GM18858 (cell line): Measurements from ENCODE around the gene ACOX1.

Experiments
- ATAC-seq: cut with Tn5 transposase; IDR thresholded peaks from one replicate; pipeline ENCODE4 v1.9.1; 2021; ENCODE audit not compliant: unreplicated experiment

The ACOX1 gene

DNA sequence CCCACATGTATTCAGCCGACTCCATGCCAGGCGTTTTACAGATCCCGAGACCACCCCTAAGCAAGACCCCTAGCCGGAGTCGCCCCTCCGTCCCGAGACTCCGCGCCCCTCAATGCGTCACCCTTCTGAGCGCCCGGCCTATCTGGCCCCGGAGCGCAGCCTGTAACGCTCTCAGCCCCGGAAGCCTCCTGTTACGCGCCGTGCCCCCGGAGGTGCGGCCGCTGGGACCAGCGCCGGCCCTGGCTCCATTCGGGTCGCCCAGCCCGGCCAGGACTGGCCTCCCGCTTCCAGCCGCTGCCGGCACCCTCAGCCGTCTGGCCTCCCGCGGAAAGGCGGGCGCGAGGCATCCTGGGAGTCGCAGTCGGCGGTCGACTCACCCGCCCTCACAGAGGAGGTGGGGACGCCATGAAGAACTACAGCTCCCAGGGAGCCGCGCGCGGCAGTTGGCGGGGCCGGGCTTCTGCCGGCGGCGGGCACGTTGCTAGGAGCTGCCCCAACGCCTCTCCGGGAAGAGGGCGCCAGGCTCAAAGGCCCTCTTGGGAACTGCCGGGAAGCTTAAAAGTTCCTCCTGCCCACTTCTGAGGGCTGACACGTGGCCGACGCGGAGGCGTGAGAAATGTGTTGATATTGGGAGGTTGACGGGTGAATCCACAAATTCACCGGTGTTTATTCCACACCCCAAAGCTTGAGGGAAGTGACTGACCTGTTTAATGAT lies 38.1 kb downstream of the ACOX1 start, which contains the start of gene FBF1:
FBF1 (minus strand) TSS at position 316 of the 715 bp plus-strand sequence. CDS start 2,893 bp downstream, outside the sequence.
- peak; percentile 89 for ATAC-seq

DNA sequence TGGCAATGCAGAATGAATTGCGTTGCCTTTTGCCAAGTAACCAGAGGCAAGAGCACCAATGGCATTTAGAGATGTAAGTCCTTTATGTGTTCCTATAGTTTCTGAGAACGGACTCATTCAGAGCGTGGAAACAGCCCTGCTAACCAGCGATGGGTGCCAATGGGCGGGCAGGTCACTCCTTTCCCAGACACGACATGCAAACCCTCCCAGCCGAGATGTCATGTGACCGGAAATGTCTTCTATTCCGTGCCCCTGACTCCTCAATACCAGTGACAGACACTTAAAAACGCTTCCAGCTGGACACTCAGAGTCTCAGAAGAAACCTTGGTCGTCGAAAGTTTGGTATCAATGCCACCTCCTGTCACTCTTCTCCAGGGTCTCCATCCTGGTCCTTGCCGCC lies 41.3 kb downstream of the ACOX1 start:
- no peak for ATAC-seq

DNA sequence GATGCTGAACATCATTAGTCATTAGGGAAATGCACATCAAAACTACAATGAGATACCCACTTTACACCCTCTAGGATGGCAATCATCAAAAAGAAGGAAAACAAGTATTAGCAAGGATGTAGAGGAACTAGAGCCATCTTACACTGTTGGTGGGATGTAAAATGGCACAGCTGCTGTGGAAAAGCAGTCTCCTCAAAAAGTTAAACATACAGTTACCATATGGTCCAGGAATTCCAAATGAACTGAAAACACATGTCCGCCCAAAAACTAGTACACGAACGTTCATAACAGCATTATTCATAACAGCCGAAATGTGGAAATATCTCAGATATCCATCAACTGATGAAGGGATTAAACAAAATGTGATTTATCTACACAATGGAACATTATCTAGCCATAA lies 45.2 kb downstream of the ACOX1 start:
- no peak for ATAC-seq

DNA sequence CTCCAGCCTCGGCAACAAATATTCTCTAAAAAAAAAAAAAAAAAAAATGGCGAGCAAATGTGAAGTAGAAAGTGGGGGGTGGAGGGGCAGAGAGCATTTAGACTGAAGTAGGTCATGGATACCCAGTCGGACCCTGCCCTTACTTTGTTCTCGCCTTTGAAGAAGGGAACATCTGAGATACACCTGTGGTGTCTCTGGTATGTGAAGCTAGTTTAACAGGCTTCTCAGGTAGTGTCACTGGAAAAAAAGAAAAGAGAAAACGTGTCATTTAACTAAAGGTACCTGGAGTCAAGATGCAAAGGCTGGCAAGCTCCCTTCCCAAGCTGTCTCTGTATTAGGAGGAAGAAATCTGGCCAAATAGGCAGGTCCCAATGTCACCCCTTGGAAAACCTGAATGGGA lies 46.1 kb downstream of the ACOX1 start:
- ATAC-seq = no peak

DNA sequence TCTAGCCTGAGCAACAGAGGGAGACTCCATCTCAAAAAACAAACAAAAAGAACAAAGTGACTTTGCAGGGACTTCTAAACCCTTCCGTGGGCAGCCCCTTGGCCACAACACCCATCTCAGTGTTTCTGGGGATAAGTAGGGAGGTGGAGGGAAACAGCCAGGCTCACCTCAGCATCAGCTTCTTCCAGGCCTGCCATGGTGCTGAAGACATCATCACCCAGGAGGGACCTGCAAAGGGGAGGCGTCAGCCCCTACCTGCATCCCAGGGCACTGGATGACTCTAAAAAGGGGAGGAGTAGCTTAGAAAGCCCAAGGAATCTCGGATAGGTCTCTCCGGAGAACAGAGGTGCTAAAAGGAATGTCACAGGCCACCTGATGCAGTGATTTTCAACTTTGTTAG lies 47.9 kb downstream of the ACOX1 start:
- no peak for ATAC-seq

DNA sequence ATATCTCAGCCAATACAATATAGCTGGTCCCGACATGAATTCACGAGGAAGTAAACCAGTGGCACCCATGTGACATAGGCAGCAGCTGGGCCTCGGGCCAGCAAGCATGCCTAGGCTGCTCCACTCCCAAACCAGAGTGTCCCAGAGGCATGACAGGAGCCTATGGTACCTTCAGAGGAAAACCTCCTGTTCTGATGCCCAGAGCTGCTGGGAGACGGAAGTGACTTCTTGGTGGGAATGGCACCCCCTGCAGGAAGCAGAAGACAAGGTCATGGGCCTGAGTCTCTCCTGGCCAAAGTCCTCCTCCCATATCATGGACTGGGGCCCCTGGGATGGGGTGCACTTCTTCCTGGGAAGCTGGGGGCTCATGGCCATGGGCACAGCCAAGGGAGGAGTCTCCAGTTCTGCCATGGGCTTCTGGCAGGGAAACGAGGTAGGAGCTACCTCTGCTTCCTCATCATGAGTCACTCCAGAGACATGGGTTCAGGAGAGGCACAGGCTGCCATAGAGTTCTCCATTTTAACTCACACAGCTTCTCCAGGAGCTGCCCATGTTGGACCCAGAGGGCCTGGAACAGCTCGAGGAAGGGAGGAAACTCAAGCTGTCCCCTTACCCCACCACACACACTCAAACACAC lies 51.6 kb downstream of the ACOX1 start:
- no peak for ATAC-seq

DNA sequence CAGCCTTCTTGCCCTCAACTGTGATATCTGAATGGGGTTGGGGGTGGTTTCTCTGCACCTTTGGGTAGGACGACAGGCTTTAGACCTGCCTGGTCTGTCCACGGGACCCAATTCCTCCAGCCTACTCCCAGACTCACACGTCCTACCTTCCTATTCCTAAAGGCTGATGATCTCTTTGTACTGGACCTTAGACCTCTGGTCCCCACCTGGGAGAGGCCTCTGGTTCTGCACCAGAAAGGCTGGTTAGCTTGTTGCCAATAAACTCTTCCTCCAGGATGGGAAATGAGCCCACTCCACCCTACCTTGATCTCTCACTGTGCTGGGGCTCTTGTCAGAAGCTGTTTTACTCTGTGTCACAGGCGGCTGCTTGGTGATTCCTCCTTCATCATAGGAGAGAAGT lies 52.5 kb downstream of the ACOX1 start:
- no peak for ATAC-seq

DNA sequence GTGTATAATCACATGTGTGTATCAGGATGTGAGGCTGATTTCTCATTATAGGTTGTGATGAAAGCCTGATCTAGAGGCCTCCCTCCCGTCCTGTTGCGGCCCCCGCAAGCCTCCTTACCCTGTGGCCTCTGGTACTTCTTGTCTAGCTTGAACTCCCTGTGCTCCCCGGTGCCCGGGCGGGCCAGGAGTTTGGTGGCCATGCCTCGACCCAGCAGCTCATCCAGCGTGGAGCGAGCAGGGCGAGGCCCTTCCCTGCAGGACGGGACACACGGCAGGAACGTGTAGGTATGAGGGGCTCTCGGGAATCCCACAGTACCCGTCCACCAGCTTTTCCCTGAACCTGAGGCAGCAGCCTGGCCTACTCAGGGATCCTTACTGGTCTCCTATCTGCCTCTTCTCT lies 53.1 kb downstream of the ACOX1 start:
- no peak for ATAC-seq

DNA sequence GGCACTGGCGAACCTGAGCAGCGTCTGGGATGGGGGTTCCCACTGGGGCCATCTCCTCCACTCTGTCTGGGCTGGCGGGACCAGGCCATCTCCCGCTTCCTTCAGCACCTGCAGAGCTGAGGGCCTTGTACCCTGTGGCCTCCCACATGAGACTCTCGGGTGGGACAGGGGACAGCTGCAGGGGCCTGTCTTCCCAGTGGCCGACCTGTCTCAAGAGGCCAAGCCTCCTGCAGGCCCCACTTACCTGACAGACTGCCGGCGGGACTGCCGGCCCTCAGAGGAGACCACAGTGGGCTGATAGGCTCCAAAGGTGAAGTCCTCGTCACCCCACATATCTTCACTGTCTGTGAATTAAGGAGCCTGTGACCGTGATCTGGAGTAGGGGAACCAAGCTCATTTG lies 53.9 kb downstream of the ACOX1 start:
- no peak for ATAC-seq

DNA sequence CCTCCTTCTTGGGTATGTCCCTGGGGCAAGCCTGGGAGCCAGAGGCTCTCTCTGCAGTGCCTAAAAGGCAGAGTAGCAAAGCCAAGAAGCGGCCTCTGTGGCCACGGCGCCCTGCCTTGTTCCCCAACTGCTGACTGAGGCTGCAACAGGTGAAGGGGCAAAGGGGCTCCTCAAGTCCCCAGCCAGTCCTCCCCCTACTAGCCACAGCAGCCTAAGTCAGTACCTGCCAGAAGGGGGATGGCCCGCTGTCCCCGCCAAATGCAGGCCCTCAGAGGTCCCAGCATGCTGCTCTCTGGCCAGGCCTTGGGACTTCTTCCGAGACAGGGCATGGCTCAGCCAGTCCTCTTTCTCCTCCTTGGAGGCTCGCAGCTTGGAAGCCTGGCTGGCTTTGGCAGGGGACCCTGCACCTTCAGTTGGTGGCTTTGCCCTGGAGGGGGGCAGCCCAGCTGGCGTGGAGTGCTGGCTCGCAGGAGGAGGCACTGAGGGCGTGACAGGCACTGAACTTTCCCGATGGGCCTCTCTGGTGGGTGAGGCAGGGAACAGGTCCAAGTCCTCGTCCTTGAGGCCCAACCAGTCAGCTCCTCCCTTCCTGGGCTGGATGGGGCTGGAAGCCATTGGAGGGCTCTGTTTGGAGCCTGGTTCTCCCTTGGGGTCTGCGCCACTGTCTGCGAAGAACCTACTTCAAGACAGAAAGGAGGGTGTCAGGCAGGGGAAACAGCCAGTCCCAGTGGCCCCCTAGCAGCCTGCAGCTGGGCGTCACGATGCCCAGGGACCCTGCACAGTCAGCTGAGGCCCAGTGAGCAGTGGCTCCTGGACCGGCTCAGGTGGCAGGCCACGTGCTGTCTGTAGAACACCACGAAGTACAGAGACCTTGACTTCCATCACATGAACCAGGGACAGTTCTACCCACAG lies 55.7 kb downstream of the ACOX1 start:
- ATAC-seq = no peak

DNA sequence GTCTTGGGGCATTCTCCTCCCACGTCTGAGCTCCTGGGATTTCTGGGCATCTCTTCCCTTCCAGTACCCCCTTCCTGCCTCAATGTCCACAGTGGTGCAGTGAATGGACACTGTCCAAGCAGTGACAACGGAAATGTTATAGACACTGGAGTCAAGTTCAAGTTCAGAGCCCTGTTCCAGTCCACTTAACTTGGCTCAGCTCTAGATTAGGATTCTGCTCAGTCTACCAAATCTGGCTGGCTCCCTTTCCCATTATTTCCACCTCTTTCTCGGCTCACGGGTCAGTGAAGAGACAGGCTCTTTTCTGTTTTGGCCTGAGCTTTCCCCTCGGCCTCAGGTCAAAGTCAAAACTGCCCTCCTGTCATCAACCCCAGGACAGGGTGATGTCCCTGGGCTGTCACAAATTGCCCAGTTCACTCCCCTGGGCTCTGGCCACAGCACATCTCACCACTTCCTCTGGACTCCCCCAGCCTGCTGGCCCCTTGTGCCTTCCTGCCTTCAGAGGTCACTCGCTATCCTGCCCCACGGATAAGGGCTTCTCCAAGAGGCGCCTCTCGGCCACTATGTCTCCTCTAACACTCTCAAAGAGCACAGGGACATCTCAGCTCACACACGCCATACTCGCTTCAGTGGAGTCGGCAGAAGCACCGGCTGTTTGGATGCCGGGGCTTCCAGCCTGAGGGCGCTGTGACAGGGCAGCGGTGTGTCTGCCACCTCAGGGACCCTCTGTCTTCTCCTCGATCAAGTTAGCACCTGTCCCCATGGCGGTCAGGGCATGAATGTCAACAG lies 56.6 kb downstream of the ACOX1 start:
- ATAC-seq = no peak

DNA sequence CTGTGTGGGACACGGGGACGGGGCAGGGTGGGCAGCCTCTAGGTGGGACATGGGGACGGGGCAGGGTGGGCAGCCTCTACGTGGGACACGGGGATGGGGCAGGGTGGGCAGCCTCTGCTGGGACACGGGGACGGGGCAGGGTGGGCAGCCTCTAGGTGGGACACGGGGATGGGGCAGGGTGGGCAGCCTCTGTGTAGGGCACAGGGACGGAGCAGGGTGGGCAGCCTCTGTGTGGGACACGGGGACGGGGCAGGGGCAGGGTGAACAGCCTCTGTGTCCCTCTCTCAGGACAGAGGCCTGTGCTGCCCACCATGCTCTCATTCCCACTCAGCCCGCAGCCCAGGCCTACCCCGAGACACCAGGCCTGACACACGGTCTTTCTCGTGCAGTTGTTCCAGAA lies 57.4 kb downstream of the ACOX1 start:
- ATAC-seq = no peak

DNA sequence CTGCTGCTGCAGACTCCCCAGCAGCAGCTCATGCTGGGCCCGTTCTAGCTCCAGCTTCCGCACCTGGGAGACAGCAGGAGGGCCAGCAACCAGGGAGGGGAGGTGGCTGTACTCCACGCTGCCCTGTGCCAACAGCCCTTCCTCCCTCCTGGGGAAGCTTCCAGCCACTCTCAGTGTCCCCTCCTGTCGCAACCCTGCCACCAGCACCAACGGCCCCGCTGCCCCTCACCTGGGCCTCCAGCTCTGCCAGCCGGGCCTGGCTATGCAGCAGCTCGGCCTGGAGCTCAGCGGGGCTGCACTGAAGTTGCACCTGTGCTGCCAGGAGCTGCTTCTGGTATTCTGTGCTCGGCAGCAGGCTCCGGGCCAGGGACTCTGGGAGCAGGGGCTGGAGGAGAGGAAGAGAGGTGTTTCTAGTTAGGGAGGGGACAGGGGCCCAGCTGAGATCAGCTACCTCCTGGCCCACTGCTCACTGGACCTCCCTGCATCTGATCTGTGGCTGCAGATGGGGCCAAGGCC lies 58.9 kb downstream of the ACOX1 start:
- ATAC-seq = no peak

DNA sequence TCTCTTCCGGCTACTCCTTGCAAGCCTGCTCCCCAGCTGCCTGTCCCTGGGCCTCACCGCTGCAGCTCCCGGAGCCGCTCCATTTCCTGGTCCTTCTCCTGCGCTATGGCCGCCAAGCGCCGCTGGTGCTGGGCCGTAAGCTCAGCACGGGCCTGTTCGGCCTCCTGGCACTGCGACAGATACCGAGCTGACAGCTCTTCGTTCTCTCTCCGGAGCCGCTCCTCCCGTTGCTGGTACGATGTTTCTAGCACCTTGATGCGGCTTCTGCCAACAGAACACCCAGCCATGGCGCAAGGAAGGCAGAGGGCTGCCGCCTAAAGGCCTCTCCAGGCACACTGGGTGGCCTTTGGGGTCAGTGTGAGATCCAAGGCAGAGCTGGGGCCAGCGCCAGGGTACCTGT lies 59.4 kb downstream of the ACOX1 start:
- ATAC-seq = no peak

DNA sequence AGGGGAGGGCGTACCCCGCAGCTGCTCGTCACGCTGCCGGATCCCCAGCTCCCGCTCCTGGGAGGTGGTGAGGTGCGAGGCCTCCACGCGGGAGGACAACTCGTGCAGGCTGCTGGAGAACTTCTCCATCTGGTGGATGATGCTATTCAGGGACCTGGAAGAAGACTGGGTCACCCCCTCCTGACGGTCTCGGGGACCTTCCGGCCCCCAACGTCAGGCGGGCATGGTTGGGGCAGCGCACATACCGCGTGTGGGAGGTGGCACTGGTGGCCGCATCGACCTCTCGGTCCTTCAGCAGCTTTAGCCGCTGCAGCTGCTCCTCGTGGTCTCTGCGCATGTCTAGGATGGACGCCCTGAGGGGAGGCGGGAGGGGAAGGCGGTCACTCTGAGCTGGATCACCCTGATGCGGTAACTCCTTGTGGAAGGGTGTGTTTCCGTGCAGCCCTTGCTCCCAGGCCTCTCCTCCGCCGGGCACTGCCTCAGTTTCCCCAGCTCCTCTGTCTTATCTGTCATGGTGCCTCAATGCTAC lies 61.0 kb downstream of the ACOX1 start:
- no peak for ATAC-seq

DNA sequence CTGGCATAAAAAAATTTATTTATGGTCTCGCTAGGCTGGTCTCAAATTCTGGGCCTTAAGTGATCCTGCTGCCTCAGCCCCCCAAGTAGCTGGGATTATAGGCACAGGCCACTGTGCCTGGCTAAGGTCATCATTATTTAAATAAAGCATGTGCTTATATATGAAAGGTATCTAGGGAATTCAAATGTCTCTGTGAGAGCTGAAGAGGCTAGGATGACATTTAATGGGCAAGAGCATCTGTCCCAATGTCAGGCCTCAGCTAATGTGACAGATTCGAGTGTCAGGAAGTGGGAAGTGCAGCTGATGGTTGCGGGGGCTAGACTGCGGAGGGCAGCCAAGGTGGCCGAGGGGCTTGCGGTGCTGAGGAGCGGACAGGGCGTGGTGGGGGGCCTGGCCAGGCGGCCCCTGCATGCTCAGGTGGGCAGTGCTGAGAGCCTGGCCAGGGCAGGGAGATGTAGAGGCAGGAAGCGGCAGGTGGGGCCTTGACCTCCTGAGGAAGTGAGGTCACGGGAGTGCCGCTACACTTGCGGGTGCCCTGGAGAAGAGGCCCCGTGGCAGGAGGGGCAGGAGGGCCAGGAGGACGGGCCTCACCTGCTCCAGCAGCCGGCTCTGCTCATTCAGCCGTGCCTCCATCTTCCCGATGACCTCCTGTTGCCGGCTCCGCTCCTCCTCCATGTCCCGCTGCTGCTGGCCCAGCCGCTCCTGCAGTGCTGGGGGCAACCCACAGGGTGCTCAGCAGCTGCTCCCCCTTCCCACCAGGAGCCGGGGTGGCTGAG lies 61.6 kb downstream of the ACOX1 start:
- no peak for ATAC-seq

DNA sequence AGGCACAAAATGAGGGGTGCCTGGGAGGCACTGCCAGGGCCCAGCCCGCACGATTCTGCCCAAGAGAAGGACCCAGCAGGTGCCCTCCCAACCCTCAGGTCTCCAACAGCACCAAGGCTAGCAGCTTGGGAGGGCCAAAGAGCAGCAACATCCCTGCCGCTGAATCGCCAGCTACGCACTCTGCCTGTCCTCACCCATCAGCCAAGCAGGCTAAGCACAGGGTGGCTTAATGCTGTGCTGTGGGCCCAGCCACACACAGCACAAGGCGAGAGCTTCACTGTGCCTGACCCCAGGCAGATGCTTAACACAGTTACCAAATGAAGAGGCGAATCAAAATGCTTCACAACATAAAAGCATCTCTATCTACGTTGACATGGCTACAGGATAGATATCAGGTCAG lies 63.7 kb downstream of the ACOX1 start:
- no peak for ATAC-seq

DNA sequence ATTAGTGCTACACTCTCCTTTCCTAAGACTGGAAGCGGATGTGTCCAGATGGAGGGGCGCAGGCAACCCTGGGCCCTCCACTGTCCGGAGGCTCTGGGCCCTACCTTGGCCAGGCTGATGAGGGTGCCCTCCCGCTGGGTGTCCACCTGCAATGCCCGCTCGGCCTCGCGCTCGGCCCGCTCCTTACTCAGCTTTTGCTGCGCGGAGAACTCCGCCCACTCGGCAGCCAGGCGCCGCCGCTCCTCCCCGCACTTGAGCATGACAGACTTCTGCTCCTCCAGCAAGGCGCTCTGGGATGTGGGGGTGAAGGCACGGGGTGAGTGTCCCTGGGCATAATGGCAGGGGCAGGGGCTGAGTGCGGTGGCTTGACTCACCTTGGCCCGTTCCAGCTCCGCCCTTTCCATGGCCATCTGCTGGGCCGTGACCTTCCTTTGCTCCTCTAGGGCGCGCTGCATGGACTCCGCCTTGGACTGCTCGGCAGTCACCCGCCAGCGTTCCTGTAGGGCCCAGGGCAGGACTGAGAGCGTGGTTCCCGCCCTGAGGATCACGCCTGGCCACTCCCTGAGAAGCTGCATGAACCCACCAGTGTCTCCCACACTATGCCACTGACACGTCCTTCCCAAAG lies 64.2 kb downstream of the ACOX1 start:
- no peak for ATAC-seq

DNA sequence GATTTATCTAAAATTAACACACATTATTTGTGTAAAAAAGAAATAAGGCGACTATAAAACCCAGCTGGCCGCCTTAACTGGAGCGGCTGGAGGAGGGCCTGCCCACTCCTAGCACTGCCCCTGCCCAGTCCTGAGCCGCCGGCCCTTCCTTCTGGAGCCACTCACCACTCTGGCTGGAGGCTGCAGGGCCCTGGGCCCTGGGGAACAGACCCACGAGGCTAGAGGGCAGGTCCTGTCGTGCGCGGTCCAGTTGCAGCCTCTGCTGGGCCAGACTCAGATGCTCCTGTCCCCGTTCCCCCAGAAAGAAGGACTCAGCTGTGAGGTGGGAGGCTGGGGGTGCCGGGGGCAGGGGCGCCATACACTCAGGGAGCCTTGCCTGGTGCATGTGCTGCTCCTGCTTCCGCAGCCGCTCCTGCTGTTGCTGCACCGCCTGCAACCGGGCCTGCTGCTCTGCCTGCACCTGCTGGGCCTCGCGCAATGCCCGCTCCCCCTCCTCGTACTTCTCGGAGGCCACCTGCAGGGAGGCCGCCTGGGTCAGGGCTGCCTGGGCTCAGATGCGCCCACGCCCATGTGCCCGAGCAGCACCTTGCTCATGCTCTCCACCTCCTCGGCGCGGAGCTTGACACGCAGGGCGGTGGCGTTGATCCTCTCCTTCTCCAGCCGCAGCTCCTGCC lies 65.3 kb downstream of the ACOX1 start:
- ATAC-seq = no peak
